ENCODE results near the gene SMYD5. TPM values are rescaled to one million over a fixed set of nuclear protein-coding genes. Genes with fewer than 3 reads are reported as not detected.

Gene SMYD5
- total RNA-seq, 4 donors from 2014 or later = 10.6 to 21.0 (median 15.5) TPM

DNA sequence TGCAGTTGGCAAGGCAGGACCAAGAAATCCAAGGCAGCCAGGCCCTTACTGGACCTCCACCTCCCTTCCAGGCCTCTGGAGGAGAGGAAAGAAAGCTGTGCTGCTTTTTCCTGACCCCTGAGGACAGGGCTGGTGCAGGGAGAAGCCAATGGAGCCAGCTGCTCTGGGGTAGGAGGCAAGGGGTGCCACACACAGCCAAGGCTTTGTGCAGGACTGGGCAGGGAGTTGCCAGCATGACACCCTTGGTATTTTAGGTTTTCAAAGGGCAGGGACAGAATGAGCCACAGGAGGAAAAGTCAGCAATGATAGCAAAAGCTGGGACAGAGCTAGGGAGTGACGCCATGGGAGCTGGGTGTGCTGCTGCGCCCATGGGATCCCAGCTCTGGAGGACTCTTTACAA is 43.0 kb downstream of the SMYD5 start:
- Histone ChIP-seq H3K9me3 (no peaks in the 10 kb centered on the region), H3K36me3 (peaks cover 0 to 34% of the 10 kb centered on the region in 2 donors), H3K27me3 (no peaks in the 10 kb centered on the region), H3K4me3 (no peak overlapping the region), H3K4me1 (no peaks in the 10 kb centered on the region), H3K27ac (no peak overlapping the region)
- 94% methylated on average over 2 of the region's 2 CpGs; no CpG with 5 or more reads in 1 of the 2 donors for WGBS, 2 donors (ENCODE audit: low coverage in 1 of 2)
- TF ChIP-seq, protein P1, sequence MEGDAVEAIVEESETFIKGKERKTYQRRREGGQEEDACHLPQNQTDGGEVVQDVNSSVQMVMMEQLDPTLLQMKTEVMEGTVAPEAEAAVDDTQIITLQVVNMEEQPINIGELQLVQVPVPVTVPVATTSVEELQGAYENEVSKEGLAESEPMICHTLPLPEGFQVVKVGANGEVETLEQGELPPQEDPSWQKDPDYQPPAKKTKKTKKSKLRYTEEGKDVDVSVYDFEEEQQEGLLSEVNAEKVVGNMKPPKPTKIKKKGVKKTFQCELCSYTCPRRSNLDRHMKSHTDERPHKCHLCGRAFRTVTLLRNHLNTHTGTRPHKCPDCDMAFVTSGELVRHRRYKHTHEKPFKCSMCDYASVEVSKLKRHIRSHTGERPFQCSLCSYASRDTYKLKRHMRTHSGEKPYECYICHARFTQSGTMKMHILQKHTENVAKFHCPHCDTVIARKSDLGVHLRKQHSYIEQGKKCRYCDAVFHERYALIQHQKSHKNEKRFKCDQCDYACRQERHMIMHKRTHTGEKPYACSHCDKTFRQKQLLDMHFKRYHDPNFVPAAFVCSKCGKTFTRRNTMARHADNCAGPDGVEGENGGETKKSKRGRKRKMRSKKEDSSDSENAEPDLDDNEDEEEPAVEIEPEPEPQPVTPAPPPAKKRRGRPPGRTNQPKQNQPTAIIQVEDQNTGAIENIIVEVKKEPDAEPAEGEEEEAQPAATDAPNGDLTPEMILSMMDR (IDR thresholded peaks at IDR 0.05) = no peak
- no peak for TF ChIP-seq POLR2AphosphoS5 (IDR thresholded peaks at IDR 0.05)
- no peak for TF ChIP-seq POLR2A (IDR thresholded peaks at IDR 0.05)
- no peak for TF ChIP-seq EP300 (IDR thresholded peaks at IDR 0.05)
- ATAC-seq = no peak

DNA sequence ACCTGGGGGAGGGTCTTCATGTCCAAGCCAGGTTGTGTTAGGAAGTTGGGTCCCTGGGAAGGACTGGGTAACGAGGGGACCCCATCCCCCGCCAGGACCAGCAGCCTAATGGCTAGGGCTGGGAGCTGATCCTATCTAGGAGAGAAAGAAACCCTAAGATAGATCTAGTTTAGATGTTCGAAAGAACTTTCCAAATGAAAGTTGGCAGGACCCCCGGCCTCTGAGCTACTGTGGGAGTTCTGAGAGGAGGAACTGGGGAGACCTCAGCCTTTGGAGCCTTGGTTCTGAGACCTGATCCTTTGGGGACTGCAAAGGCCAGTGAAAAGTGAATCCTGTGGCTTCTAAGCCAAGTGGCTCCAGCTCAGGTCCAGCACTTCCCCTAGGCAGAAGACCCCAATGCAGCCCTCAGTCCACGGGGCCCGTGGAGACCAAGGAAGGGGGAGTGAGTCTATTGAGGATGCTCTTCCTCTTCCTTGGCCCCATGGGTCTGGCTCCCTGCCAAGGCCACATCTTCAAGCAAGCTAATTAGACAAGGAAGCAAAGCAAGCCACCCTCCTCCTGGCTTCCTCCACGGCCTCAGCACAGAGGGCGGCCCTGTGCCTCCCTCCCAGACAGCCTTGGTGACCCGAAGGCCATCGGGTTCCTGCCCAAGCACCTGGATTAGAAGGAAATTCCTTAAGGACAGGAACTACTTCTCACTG is 43.5 kb downstream of the SMYD5 start:
- TF ChIP-seq POLR2A (IDR thresholded peaks at IDR 0.05) (no peak), POLR2AphosphoS5 (IDR thresholded peaks at IDR 0.05) (no peak), EP300 (IDR thresholded peaks at IDR 0.05) (no peak)
- TF ChIP-seq, protein P1 (IDR thresholded peaks at IDR 0.05) = no peak
- WGBS, 2 donors (ENCODE audit: low coverage in 1 of 2) = 75 to 84% methylated on average over 2 to 4 of the region's 10 CpGs
- no peak for ATAC-seq
- no peak overlapping the region for H3K4me3 ChIP-seq
- no peaks in the 10 kb centered on the region for H3K27me3 ChIP-seq
- H3K27ac ChIP-seq = no peak overlapping the region
- H3K4me1 ChIP-seq = no peaks in the 10 kb centered on the region
- peaks cover 0 to 28% of the 10 kb centered on the region in 2 donors for H3K36me3 ChIP-seq
- no peaks in the 10 kb centered on the region for H3K9me3 ChIP-seq

DNA sequence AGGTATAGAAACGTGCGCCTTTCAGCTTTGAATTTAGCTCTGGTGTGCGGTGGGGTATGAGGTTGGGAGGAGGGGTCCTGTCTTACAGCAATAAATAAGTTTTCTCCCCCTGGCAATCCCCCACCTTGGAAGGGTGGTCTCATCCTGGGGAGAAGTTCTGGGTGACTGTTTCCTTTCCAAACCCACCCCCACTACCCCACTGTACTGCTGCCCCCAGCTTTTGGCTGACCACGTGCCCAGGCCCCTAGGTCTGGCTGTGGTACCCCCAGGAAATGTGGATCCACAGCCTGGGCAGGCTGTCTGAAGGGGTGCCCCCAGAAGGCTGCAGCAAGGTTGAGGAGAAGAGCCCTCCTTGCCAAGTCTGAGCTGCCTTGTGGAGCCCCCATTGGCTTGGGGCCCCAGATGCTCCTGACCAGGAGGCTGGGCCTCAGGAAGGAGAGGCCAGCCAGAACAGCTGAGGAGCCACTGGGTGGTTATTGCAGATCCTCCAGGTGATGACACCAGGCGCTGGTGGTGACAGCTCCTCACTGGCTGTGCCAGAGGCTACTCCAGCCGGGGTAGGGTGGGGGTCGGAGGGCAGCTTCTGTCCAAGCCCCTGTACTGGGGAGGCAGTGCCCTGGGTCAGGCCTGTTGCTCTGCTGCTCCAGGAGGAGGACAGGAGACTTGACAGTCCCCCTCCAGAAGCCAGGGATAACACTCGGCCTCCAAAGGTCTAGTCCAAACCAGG is 44.3 kb downstream of the SMYD5 start:
- WGBS, 2 donors (ENCODE audit: low coverage in 1 of 2) = 72% methylated on average over 3 of the region's 8 CpGs; no CpG with 5 or more reads in 1 of the 2 donors

DNA sequence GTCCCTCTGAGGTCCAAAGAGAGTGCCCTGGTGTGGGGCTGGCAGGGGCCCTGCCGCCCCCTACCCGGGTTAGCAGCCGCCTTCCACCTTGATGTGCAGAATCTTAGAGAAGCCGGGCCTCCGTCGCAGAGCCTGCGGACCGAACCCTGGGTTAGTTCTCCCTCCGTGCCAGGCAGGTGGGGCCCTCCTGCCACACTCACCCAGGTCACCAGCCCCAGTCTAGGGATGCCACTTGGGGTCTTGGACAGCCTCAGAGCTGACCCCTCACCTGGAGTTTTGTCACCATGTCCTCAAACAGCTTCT is 44.8 kb downstream of the SMYD5 start:
- no peak overlapping the region for H3K27ac ChIP-seq
- no peaks in the 10 kb centered on the region for H3K27me3 ChIP-seq
- peaks cover 0 to 15% of the 10 kb centered on the region in 2 donors for H3K36me3 ChIP-seq
- no peaks in the 10 kb centered on the region for H3K4me1 ChIP-seq
- no peak for ATAC-seq
- no peak for TF ChIP-seq POLR2A (IDR thresholded peaks at IDR 0.05)
- TF ChIP-seq, protein P1 (IDR thresholded peaks at IDR 0.05) = no peak
- TF ChIP-seq EP300 (IDR thresholded peaks at IDR 0.05) = no peak
- TF ChIP-seq POLR2AphosphoS5 (IDR thresholded peaks at IDR 0.05) = no peak
- 90% methylated on average over 4 of the region's 9 CpGs; no CpG with 5 or more reads in 1 of the 2 donors for WGBS, 2 donors (ENCODE audit: low coverage in 1 of 2)
- no peaks in the 10 kb centered on the region for H3K9me3 ChIP-seq
- no peak overlapping the region for H3K4me3 ChIP-seq

More for the DNA sequence above, 44.3 kb downstream of the SMYD5 start:
- ATAC-seq = no peak
- H3K4me3 ChIP-seq = no peak overlapping the region
- no peaks in the 10 kb centered on the region for H3K27me3 ChIP-seq
- no peaks in the 10 kb centered on the region for H3K4me1 ChIP-seq
- H3K27ac ChIP-seq = no peak overlapping the region
- TF ChIP-seq, protein P1 (IDR thresholded peaks at IDR 0.05) = no peak
- no peak for TF ChIP-seq EP300 (IDR thresholded peaks at IDR 0.05)
- no peak for TF ChIP-seq POLR2AphosphoS5 (IDR thresholded peaks at IDR 0.05)
- no peak for TF ChIP-seq POLR2A (IDR thresholded peaks at IDR 0.05)
- peaks cover 0 to 20% of the 10 kb centered on the region in 2 donors for H3K36me3 ChIP-seq
- no peaks in the 10 kb centered on the region for H3K9me3 ChIP-seq
